NCI-H187 (cell line): ENCODE data around the gene SND1.
"Not testable (repeated sequence)": the region's sequence is repeated elsewhere in the genome, so short reads cannot be mapped to it uniquely, and the experiment has no call there.

Experiments used
- DNase-seq, 2 experiments: peaks; one replicate each; lab custom pipeline; 2025; lab: John Stamatoyannopoulos, UW

The SND1 gene

DNA sequence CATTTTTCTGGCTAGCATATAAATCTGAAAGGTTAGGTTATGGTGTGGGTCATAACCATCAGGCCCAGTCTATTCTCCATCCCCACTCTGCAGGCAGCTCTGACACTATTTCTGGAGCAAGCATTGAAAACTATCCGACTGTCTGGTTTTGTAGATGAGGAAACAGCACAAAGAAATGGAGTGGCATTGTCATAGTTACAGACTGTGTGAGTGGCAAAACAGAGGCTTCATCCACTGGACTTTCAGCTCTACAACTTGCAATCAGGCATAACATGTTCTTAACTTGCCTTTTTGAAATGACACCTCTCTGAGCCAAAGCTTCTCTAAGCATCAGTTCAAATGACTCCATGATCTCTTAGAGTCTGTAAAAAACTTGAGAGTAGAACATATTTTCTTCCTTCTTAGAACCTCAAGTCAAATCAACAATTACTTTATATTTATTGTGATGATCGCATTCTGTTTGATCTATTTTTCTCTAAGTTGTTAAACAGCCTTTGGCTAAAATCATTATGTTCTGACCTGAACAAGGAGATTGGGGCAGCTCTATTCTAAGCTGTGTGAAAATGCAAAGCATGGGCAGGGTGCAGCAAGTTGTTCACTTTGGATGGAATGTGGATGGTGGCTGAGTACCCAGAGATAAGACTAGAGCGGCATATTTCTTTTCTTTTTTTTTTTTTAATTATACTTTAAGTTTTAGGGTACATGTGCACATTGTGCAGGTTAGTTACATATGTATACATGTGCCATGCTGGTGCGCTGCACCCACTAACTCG, 310.8 kb downstream of the SND1 start:
- peak; percentile 32 to 62 for DNase-seq

DNA sequence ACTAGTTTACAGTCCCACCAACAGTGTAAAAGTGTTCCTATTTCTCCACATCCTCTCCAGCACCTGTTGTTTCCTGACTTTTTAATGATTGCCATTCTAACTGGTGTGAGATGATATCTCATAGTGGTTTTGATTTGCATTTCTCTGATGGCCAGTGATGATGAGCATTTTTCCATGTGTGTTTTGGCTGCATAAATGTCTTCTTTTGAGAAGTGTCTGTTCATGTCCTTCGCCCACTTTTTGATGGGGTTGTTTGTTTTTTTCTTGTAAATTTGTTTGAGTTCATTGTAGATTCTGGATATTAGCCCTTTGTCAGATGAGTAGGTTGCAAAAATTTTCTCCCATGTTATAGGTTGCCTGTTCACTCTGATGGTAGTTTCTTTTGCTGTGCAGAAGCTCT, 311.9 kb downstream of the SND1 start:
- not testable (repeated sequence) for DNase-seq

DNA sequence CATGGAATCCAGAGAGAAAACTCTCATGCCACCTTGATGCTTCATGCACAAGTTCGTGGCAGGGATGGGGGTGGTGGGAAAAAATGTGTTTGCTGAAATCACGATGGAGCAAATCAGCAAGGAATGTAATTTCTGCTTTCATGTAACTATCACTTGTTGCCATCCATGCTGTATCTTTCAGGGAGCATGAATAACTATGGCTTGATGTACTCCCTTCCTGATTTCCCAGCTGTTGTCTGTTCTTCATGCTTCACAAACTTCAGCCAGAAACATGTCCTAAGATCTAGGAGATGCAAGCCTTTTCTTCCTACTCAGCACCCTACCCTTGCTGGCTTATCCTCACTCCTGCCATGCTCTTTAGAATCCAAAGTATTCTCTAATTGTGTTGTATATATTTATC, 315.3 kb downstream of the SND1 start:
- no peak for DNase-seq

DNA sequence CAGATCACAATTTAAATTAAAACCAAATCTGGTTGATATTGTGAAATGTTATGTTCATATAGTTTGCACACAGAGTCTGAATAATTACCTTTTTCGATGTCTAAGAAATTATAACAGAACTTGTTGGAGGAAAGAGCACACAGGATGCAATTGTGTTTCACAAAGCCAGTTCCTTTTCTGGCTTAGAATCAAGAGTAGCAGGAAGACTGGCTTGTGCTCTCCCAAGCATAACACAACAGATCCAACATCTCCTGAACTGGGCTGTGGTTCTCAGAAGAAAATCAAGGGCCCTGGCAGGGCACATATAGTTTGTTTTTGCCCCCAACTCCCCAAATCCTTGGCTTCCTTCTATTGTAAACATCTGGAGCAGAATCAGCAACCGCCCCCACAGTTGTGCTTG, 316.6 kb downstream of the SND1 start:
- DNase-seq: no peak

DNA sequence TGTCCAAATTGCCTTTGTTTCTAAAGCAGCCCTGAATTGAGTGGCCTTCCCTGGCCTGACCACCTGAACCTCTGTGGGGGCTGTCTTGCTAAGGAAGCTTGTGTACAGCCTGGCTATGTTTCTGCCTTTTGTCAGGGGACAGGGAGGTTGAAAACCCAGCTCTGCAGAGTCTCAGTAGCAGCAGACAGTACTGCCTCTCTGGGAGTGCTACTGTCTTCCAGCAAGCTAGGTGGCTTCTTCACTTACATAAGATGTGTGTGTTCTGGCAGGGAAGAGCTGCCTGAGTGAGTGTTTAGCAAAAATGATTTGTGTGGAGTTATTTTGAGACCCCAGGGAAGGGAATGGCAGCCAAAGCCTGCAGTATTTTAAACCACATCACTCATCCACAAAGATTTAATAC, 321.8 kb downstream of the SND1 start:
- no peak for DNase-seq

DNA sequence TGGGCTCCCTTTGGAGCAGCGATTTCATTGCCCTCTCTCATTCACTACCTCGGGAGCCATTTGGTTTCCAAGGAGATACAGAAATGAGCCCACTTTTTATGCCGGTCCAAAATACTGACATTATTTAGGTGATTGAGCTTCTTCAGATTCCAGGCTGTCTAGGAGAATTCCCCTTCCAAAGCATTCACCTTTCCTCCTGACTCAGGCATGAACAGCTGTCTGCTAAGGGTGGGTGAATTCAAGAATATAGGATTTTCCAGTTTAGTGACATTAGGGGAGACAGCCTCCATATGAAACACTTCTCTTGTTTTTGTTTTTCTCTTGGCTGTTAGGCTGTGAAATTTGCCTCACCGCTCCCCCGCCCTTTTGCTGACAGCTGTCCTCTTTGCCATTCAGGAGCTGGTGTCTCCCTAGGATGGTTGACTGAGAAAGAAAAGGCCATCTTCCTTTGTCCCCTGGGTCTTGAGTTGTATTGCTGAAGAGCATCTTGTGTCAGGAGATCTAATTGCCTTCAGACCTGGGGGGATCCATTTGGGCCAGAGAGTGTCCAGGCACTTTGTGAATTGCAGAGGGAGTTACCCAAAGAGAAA, 322.5 kb downstream of the SND1 start:
- peak; percentile 26 to 43 for DNase-seq

DNA sequence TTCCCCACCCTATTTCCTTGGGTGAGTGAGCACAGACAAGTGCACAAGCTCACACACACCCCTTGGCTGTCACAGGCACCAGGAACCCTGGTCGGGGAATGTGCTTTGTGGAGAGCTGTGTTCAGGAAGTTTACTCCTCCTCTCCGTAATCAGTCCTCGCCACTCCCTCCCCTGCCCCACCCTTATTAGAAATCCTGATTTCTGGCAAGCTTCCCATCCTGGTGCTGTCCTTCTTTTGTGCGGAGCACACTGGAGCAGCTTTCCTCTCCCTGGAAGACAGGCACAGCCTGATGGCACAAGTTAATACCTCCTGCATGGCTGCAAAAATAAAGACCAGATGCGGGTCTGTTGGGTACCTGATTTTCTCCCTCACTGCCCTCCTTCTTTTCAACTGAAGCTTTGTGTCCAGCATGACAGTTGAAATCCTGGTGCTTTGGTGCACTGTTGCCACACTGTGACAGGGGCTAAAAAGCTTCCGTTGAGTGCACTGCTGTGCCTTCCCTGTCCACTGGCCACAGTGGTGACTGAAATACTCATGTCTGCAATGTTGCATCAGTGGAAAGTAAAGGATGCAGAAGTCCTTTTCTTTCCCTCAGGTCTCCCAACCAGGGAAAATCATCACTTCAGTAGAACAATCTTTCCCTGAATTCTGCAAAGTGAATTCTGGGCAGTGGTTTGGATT, 324.2 kb downstream of the SND1 start:
- peak; percentile 17 to 25 for DNase-seq

DNA sequence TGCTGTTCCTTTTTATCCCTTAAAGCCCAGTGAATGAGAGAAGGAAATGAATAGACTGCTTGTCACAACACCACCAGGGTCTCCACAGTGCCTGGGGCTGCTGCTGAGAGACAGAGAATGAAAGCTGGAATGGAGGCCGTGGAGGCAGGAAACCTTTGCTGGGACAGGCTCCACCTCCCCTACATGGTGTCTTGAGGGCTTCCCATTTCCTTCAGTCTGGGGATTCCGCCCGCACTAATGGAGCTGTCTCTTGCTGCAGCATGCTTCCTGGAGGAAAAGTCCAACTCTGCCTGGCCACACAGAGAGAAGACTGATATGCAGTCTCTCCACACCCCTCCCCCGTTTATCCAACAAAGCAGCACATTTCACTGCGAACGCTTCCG, 324.7 kb downstream of the SND1 start:
- no peak for DNase-seq

DNA sequence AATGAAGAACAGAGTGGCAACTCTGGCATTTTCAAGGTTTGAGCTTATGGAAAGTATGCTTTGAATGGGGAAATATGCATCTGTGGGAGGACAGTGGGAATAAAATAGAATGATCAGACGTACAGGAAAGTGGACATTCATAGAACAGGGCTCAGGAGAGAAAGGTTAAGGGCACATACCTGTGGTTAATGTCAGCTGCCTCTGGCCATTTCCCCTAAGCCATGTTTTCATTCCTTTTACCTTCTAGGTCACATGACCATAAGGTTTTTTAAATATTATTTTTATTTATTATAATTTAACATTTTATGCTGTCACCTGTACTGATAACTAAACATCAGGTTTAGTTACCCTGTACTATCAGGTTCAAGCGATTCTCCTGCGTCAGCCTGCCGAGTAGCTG, 326.4 kb downstream of the SND1 start:
- no peak for DNase-seq

DNA sequence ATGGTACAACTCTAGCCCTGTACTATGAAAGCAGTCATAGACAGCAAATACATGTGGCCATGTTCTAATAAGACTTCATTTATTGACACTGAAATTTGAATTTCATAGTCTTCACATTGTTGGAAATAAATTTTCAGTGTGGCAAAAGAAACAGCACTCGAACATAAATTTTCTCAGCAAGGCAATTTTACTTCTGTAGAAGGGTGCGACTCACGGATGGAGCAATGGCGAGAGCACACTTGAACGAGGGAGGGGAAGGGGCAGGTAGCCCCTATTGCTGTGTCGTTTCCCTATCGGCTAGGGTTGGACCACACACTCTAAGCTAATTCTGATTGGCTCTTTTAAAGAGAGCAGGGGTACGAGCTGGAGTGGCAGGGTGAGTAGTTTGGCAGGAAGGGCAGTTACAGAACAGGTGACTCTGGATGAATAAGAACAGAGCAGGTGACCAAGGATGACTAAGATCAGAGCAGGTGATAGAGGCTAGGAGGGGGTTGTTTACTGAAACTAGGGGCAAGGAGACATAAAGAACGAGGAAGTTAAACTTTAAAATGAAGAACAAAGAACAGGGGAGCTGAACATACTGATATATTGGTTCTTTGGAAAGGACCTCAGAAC, 327.2 kb downstream of the SND1 start:
- DNase-seq: no peak

DNA sequence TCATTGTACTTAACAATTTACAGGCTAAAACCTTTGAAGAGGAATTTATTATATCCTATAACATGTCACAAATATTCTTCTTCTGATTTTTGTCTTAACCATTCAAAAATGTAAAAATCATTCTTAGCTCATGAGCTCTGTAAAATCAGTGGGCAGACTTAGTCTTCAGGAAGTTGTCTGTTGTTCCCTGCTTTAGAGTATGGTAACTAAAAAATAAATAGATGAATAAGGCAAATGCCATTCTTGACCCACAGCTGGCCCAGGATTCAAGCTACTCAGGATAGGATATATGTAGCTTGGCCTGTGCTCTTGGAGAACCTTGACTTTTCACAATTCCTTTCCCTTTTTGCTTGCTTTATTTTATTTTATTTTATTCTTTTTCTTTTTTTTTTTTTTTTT, 327.7 kb downstream of the SND1 start:
- no peak for DNase-seq

DNA sequence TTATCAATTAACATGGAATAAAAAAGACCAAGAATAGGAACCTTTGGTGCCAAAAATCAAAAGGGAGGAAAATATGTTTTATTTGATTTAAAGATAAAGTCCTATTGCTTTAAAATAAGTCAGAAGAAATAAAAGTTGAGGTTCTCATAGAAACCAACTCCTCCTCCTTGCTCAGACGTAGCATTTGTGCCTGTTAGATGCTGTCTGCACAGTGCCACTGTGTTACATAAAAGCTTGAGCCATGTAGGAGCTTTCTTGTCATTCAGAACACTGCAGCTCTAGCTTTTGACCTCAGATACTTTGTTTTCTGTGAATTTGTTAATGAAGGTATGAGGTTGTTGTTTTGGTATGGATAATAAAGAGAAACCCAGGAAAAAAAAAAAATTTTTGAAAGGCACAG, 328.9 kb downstream of the SND1 start:
- DNase-seq: no peak

DNA sequence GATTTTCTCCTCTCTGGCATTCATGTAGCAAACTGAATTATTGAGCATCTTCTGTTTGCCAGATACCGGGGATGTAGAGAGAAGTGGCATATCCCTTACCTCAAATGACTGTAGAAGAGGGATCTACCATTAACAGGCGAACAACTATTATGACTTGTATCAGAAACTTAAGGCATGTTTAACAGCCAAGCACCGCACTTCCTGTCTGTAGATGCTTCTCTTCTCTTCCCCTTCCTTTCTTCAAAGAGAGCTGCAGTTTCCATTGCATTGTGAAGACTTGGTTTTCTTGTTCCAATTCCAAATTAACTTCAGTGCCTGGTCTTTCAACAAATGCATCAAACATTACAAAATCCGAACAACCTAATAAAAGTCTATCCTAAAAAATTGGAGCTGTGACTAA, 330.0 kb downstream of the SND1 start:
- DNase-seq: no peak

DNA sequence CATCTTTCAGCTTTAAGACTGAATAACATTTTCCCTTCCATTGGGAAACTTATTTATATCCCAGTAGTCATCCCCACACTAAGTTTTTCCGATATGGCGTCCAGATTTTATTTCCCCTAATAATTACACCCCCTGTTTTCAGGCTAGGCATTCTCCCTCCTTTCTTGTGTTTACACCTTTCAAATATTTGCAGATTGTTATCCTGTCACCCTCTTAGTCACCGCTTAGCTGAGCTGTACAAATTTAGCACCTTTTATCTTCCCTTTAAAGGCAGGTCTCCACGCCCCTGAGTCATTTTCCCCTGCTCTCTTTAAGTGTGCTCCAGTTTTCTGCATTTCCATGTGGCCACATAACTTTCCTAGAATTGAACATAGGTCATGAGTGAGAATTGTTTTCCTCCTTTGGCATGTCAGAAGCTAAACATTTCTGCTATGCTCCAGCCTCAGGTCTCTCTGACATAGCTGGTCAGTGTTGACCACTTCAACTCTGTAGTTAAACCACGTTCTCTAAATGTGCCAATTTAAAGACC, 331.9 kb downstream of the SND1 start:
- no peak for DNase-seq

DNA sequence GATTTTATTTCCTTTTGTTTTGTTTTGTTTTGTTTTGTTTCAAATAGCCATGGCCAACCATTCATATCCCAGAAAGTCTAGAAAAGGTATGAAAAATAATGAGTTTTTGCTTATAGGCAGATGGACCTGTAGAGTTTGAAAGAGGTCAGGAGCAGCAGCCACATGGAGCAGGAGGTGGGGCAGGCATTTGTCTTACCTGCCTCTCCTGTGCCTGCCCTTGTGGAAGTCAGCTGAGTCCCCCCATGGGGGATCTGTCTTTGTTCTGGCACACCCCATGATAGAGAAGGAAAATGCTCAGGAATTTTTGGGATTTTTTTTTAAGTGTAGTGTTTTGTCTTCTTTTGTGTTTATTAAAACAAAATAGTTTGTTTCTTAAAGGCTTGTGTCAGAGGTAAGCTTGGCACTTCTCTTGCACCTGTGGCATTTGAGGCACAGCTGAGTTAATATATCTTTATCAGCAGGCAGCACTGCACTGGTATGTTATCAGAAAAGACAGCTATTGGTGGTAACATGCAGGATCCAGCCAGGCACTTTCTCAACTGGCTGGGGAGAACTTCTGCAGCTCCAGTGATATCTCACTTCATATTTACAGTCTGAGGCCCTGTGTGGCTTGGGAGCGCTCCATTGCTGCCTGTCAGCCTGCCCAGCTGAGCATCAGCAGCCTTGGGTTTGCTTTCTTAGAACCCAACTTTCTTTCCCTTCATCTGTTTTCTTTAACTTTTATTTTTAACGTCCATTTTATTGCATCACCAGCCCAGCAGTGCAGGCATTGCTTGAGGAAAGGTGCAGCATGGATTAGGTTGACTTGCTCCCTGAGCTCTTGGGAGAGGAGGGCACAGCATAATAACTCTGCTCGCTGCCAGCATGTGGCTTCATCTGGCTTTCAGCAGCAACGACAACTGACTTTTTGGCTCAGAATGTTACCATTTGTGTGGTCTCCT, 334.9 kb downstream of the SND1 start:
- no peak for DNase-seq

DNA sequence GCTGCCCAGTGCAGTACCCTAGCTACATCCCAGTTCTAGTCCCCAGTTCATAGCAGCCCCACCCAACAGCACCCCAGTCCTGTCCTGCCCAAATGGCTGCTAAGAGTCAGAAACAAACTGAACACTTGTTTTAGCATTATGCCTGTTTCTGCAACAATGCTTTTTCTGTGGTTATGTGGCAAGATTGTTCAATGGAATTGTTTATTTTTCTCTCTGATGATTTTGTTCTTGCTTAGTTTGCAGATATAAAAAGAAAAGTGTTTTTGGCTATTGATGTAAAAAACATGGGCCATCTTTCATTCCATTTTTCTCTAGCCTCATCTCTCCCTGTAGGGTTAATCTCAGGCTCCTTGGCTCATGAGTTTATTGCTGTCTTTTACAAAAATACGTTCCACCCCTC, 336.8 kb downstream of the SND1 start:
- no peak for DNase-seq

DNA sequence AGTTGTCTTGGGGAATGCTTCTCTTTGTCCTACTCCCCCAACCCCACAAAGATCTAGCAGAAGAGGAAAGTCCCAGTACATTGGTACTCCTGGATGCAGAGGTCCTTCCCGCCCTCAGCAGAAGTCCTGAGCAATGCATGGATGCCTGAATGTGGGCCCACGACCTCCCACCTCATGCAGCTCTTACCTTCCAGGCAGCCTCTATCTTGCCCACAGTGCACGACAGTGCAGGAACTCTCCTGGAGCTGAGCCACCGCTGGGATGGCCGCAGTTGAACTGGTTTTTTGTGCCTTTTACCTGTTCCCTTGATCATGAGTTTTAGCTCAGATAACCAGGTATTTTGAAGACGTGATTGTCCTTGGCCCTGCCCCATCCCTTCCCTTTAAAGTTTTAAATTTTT, 341.3 kb downstream of the SND1 start:
- DNase-seq: no peak

DNA sequence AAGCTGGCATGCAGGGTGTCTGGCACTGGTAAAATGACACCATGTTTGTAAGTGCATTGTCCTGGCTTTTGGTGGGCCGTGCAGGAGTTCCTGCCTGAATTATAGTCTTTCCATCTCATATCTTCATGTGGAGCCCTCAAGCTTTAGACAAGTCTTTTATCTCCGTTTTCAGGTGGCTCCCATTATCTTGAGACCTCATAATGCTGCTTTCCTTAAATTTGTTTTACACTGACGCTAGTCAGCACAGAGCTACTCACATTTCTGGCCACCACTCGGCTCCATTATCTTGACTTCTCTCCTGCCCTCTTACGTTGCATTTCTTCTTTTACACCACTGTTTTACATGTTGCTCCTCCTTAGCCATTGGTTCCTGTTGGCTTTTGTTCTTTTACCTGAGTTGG, 342.0 kb downstream of the SND1 start:
- DNase-seq: no peak

DNA sequence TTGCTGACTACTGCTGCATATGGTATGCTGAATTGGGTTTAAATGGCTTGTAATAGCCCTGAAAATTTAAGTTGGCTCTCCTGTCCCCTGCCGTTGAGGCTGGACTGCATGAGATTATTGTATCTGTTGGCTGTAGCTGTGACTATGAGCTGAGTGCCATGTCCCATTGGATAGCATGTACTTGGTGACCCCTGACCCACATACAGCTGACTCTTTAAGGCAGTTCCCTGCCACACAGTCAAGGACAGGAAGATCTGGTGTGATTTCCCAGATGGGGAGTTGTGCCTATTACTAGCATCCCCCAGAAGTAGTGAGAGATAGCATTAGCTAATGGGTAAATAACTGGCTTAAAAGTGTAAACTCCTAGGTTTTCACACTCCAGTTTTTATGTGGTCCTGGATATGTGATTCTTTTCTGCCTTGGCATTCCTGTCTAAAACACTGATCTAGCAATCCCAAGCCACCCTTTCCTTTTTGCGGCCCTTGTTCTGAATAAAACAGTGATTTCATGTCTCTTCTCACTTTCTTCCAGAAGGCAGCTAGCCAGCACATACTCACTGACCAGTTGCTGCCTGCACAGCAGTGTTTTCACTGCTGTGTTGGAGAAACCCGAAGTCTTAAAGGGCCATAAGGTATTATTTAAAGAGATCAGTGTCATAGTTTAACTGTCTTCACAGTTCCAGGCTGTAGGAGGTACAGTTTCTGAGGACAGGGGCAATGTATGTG, 343.3 kb downstream of the SND1 start:
- no peak for DNase-seq

DNA sequence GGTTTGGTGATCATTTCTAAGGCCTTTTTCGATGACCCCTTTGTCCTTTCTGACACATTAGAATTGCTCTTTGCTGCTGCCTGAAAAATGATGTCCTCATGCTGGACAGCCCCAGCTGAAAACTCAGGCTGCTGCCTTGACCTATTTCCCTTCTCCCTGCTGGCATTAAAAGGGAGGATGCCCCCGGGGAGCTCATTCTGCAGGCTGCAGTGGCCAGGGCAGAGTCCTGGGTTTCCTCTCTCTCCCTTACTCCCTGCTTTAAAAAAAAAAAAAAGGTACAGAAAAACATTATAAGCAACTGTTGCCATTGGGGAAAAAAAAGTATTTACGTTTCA, 343.9 kb downstream of the SND1 start:
- DNase-seq: no peak
